ENCODE results near the gene ZSCAN5C.
"Not testable (repeated sequence)": the region's sequence is repeated elsewhere in the genome, so short reads cannot be mapped to it uniquely, and the experiment has no call there.

DNA sequence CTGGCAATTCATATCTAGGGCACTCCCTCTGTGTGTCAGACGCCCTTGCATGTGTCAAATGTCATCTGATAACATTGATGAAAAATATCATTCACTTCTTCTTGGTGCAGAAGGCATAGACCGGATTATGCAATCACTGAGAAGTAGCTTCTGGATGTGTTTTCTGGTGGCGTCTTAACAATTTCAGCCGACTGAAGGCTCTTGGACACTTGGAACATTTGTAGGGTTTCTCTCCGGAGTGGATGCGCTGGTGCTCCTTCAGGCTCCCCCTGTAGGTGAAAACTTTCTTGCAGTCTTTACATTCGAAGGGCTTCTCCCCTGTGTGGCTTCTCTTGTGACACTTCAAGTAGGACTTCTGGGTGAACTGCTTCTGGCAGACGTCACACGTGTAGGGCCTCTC is 19.4 kb downstream of the ZSCAN5C start:
- not testable (repeated sequence) for TF ChIP-seq CTCF (IDR thresholded peaks at IDR 0.05); EP300 (IDR thresholded peaks at IDR 0.05); POLR2A (IDR thresholded peaks at IDR 0.05; ENCODE audit: low read depth); POLR2AphosphoS5 (IDR thresholded peaks at IDR 0.05)
